ENCODE results near the gene TTC23.

The TTC23 gene

DNA sequence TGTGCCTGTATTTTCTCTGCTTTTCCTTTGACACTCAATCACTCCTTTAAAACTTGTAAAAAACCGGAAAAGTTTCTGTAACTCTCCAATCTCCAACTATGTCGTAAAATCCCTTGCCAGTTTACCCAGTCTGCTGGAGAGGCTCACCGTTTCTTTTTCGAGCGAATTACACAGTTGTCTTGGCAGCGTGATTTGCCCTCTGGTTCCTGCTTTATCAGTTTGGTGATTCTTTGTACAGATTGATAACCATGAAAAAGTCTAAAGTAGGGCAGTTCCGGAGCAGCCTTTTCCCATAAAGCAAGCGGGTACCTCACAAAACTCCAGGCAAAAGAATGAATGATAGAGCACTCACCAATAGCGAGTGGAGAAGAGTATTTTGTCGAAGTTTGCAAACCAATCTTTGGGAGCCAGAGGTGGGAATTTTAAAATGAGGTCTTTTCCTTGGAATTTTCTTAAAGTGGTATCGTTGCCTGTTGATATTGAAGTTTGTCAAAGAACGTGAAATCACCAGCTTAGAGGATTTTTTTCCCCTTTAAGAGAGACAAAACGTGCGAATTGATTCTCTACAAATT, at the start of gene TTC23:
Gene TTC23 (minus strand): TSS at position 312 of the 572 bp plus-strand sequence. CDS start 20,869 bp downstream, outside the sequence.
- no peak for DNase-seq

DNA sequence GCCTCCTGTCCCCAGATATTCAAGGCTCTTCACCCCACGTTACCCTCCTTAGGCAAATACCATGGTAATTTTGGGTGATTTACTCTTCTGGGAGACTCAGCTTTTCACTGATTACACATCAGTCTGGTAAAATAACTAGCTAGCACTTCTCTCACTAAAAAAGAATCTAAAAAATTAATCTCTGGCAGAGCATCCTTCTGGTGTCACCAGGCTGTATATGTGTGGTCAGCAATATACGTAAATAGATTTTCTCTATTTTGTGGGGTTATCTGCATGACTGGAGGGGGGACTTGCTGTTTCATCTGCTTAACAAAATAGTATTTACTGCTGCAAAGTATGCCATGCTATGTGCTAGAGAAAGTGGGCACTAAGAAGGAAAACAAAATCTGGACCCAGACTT, 47.0 kb upstream of the TTC23 start:
- no peak for DNase-seq

DNA sequence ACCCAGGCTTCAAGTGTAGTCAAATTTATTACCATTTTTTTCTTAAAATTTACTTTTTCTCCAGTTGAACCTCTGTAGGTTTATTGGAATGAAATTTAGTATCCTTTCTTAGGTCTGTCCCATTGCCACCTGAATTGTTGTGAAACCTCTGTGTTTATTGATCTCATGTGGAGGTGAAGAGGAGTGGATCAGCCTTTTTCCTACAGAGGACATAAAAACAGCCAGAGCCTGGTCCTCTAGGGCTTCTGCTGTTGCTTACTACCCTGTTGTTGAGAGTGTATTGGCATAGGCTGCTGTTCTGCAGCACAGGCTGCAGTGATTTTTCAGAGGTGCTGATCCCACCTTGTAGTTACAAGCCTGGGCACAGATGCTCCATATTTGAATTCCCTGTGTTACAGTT, 46.5 kb upstream of the TTC23 start:
- DNase-seq = no peak

GRCh38 chr15:99291643-99292042, 42.3 kb upstream of the TTC23 start:
- DNase-seq = no peak

- no peak for DNase-seq
Measured at GRCh38 chr15:99283717-99284116, 34.3 kb upstream of the TTC23 start.

DNA sequence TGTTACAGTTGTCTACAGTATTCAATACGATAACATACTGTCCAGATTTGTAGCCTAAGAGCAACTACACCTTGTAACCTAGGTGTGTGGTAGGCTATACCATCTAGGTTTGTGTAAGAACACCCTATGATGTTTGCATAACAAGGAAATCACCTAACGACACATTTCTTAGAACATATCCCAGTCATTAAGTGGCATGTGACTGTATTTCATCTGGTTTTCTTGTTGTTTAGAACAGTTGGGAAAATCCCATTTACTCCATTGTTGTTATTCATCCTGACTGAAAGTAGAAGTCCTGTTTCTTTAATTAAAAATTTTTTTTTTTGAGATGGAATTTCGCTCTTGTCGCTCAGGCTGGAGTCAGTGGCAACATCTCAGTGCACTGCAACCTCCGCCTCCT, 33.2 kb upstream of the TTC23 start:
- no peak for DNase-seq

- DNase-seq = no peak
Measured at GRCh38 chr15:99282121-99282520, 32.7 kb upstream of the TTC23 start.

- no peak for DNase-seq
Measured at GRCh38 chr15:99279827-99280226, 30.4 kb upstream of the TTC23 start.

DNA sequence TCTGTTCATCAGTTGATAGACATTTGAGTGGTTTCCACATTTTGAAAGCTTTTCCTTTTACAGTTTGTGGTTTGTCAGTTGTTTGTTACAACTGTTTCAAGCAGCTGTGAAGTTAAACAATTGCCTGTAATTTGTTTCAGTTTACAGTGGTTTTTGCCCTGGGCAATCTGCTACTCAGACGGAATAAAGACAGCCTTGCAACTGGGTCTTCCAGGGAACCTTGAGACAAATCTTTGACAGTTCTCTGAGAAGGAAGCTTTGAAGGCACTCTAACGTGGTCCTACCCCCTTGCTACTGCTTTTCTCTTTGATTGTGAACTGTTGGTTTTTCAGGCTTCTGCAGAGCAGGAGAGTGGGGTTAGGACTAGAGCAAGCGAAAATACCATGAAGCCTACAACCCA, 29.9 kb upstream of the TTC23 start:
- DNase-seq = no peak

DNA sequence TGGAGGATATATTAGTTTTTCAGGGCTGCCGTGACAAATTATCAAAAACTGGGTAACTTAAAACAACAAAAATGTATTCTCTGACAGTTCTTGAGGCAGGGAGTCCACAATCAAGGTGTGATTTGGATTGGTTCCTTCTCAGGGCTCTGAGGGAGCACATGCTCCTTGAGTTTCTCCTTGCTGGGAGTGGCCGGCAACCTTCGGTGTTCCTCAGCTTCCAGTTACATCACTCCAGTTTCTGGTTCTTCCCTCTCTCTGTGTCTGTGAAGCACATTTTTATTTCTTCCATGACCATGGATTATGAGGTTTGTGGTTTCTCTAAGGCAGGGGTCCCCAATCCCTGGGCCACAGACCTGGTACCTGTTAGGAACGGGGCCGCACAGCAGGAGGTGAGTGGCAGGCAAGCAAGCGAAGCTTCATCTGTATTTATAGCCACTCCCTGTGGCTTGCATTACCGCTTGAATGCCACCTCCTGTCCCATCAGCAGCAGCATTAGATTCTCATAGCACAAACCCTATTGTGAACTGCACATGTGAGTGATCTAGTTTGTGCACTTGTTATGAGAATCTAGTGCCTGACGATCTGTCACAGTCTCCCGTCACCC, 26.2 kb upstream of the TTC23 start:
- no peak for DNase-seq

DNA sequence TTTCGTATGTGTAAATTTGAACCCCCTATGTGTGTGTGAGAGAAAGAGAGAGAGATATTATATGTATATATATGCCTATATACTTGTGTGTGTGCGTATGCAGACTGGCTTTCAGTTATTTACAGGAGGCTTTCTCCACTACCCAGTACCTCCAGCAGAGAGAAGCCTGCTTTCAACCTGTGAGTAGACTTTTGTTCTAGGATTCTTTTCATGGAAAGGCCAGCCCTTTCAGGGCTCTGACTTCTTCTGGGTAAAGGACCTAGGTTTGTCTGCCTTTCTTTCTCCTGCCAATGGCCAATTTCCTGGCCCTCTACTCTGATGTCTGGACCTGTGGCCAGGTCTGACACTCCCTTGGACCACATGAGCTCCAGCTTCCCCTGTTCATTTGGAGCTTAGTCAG, 25.7 kb upstream of the TTC23 start:
- DNase-seq = no peak

GRCh38 chr15:99273801-99274200, 24.4 kb upstream of the TTC23 start:
- no peak for DNase-seq

GRCh38 chr15:99268431-99268830, 19.1 kb upstream of the TTC23 start:
- no peak for DNase-seq

- no peak for DNase-seq
Measured at GRCh38 chr15:99267957-99268356, 18.6 kb upstream of the TTC23 start.

DNA sequence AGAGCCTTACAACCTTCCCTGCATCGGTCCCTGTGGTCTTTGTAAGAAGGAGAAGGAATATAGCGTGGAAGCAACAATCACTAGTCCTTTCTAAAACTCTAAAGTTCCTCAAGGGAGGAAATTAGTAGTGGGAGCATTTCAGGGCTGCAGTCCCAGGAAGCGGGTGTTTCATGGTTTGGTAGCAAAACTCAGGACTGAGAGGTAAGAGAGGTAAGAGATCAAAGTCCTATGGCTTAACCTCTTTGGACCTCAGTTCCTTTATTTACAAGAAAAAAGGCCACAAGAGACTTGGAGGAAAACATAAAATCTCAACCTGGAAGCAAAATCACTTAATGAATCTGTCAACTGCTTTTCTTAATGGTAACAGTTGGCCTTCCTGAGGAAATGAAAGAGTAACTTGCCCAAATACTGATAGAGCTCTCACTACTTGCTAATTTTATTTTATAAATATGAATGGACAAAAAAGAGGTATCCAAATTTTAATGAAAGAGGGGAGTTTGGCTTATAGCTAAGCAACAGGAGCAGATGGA, 16.2 kb upstream of the TTC23 start:
- no peak for DNase-seq

- DNase-seq = no peak
Measured at GRCh38 chr15:99264125-99264524, 14.7 kb upstream of the TTC23 start.

DNA sequence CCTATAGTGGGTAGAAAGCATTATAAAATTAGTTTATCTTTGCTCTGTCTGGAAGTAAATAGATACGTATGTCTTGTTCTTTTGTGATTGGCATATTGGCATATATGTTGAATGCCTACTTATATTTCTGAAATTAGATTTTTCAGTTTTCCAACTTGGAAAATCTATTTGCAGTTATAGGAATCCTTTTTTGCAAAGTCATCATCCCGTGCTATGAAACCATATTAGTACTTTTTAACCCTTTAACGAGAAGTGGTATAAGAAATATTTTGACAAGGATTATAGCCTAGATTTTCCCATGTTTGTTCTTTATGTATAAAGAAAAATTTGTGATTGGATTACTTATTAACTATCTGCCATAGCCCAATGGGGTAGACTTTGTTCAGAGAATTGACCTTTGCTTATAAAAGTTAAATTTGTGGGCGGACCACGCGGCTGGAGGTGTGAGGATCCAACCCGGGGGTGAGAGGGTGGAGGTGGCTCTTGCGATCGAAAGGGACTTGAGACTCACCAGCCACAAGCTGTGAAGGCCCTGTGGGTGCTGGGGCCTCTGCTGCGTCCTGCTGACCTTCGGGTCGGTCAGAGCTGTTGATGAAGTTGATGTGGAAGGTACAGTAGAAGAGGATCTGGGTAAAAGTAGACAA, 7.8 kb upstream of the TTC23 start:
- DNase-seq = no peak

GRCh38 chr15:99253381-99254090, 4.2 kb upstream of the TTC23 start:
- no peak for DNase-seq

GRCh38 chr15:99252326-99252725, 2.9 kb upstream of the TTC23 start:
- no peak for DNase-seq

- peak; percentile 94 for DNase-seq
Measured at GRCh38 chr15:99250857-99251841, 1.8 kb upstream of the TTC23 start, which contains the start of gene LRRC28. Gene LRRC28, plus strand, starts transcription at chr15:99251481. Its CDS starts 4,477 bp downstream, at chr15:99255958.

GRCh38 chr15:99250494-99250856, 1.1 kb upstream of the TTC23 start:
- no peak for DNase-seq

- DNase-seq = no peak
Measured at GRCh38 chr15:99250001-99250400, 620 bp upstream of the TTC23 start.

Measured in activated naive CD4-positive, alpha-beta T cell treated with anti-CD3 and anti-CD28 coated beads, Interleukin-2, amount 50 U/mL, for 16 hours (primary cell).